ENCODE measurements around the gene MAB21L3.

DNA sequence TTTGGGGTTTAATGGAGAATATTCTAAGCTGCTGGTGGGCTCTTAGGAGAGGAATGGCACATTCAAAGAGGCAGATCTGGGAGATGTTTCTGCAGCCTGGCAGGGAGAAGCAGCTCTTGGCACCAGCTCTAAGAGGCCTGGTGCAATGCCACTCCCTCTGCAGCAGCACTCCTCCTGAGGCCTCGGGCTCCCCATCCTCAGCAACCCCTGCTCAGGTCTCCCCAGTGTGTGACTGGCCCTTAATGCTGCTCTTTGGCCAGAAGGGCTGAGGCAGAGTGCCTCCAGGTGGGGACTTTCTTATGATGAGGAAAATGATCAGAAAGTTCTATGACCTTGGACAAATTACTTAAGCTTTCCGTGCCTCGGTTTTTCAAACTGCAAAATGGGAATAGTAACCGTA, 55.5 kb downstream of the MAB21L3 start:
- TF ChIP-seq, protein P1, sequence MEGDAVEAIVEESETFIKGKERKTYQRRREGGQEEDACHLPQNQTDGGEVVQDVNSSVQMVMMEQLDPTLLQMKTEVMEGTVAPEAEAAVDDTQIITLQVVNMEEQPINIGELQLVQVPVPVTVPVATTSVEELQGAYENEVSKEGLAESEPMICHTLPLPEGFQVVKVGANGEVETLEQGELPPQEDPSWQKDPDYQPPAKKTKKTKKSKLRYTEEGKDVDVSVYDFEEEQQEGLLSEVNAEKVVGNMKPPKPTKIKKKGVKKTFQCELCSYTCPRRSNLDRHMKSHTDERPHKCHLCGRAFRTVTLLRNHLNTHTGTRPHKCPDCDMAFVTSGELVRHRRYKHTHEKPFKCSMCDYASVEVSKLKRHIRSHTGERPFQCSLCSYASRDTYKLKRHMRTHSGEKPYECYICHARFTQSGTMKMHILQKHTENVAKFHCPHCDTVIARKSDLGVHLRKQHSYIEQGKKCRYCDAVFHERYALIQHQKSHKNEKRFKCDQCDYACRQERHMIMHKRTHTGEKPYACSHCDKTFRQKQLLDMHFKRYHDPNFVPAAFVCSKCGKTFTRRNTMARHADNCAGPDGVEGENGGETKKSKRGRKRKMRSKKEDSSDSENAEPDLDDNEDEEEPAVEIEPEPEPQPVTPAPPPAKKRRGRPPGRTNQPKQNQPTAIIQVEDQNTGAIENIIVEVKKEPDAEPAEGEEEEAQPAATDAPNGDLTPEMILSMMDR (IDR thresholded peaks at IDR 0.05): no peak
- no peak for TF ChIP-seq POLR2AphosphoS5 (IDR thresholded peaks at IDR 0.05)
- TF ChIP-seq POLR2A (IDR thresholded peaks at IDR 0.05): no peak
